GM18951 (cell line): ENCODE data around the gene HMGN4.
A peak's percentile ranks its signal among the peaks of the same experiment; 100 is the strongest.

Experiments used
- POLR2A ChIP-seq: IDR thresholded peaks from 4 replicates; pipeline ENCODE4 v1.6.1; 2011; ENCODE audit warnings: mild to moderate bottlenecking; ENCODE audit not compliant: insufficient read length, insufficient read depth; ENCODE audit errors: extremely low read depth
- in situ Hi-C: fragments of 300-500 bp; cut with MboI; formaldehyde crosslinking; loops from one replicate; pipeline ENCODE4 v1.12.0; 2022; ENCODE audit warnings: low sequenced_read_pairs, mixed read lengths, inconsistent platforms; ENCODE audit not compliant: unreplicated experiment

Gene HMGN4

DNA sequence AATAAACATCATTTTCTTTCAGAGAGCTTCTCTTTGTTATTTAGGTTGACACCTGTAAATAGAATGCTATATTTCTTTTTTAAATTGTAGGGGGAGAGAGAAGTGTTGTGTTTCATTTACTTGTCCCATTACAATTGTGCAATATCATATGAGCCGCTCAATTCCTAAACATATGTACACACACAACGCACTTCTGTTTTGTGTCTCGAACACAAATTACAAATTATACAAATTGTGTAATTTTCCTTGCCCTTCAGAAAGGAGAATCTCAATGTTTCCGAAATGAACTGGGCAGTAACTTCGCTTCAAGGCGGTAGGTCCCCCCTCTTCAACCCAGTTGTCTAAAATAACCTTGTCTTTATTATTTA, 55.9 kb downstream of the HMGN4 start:
- in situ Hi-C loops, result no loop called here
- TF ChIP-seq POLR2A, result no peak

DNA sequence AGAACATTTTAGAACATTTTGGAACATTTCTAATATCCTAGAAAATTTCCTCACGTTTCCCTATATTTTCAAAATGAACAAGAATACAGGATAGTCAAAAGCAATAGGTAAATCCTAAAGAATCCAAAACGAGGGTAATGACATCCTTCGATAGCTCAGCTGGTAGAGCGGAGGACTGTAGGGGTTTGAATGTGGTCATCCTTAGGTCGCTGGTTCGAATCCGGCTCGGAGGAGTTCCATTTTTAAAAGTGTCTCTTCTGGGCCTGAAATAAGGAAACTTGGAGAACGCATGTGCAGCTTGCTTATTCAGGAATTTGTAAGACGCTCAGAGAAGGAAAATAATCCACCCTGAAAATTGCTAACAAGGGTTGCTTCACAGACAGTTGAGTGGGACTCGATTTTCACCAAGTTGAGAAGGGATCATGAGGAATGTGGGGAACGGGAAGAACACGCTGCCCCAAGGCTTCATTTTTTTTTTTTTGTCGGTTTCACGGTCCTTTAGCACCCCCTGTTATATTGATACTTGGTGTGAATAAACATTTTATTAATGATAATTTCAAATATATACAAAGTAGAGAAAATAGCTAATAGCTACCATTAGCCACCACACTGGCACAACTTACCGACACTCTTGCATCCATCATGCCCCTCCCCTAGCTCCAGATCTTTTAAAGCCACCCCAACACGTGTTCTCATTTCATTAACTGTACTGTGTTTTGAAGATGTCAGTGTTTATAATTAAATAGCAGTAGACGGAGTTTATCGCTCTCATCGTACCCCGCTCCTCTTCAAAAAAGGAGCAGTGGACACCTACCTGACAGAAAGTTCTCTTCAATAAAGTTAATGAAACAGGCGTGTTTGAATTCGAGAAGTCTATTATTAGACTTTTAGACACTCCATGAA, 56.8 kb downstream of the HMGN4 start:
- TF ChIP-seq POLR2A, result no peak
- in situ Hi-C loops, result no loop called here

DNA sequence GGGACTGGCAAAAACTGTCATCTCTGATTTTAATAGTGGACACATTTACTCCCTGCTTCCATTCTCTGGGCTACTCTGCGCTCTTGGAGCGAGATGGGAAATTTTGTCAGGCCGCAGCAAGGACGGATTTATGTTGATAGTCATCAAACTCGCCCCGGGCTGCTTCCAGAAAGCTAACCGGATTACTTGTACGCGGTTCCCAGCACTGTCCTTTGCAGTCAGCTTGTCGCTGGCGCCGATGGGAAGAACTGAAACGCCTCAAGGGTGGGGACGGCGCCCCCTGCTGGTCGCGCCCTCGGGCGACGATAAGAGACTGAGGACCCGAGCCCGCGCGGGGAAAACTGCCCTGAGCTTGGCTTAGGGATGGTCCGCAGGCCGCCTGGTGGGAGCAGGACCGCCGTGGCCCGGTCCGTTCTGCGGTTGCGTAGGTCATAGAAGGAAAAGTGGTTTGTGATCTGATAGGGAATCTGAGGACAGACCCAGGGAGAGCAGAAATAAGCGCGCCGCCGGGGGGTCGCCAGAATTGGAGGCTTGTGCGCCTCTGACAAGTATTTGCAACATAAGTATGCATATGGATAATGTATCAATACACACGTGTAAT, 57.6 kb downstream of the HMGN4 start:
- TF ChIP-seq POLR2A, result peak; percentile 48
- in situ Hi-C loops, result no loop called here
